Occipital lobe (tissue), 2 donors: Measurements from ENCODE around the gene WDR74. TPM values are rescaled to one million over a fixed set of nuclear protein-coding genes. Genes with fewer than 3 reads are reported as not detected.
"Not testable (repeated sequence)": the region's sequence is repeated elsewhere in the genome, so short reads cannot be mapped to it uniquely, and the experiment has no call there.

Experiments used
- DNase-seq: peaks from one replicate; lab custom pipeline; 2025; lab: John Stamatoyannopoulos, UW
- total RNA-seq: library from RNA; depleted of rRNA; stranded (reverse); fragments of >200 nt; gene quantifications from one replicate; pipeline ENCODE4 v1.2.3, GENCODE V29; 2014

The WDR74 gene
- total RNA-seq, 1 donor from 2014 or later = 47.9 TPM

DNA sequence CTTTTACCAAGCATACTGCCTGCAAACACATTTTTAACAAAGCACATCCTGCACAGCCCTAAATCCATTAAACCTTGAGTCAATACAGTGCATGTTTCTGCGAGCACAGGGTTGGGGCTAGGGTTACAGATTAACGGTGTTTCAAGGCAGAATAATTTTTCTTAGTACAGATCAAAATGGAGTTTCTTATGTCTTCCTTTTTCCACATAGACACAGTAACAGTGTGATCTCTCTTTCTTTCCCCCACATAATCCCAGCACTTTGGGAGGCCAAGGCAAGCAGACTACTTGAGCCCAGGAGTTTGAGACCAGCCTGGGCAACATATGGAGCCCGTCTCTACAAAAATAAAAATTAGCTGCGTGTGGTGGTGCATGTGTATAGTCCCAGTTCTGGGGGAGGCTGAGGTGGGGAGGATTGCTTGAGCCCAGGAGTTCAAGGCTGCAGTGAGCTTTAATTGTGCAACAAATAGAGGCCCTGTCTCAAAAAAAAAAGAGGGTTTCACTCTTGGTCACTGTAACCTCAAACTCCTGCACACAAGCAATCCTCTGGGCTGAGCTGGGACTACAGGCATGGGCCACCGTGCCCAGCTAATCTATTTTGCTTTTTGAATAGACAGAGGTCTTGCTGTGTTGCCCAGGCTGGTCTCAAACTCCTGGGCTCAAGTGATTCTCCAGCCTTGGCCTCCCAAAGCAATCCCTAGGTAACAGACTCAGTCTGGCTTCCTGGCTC, 21.6 kb upstream of the WDR74 start:
- DNase-seq = no peak

DNA sequence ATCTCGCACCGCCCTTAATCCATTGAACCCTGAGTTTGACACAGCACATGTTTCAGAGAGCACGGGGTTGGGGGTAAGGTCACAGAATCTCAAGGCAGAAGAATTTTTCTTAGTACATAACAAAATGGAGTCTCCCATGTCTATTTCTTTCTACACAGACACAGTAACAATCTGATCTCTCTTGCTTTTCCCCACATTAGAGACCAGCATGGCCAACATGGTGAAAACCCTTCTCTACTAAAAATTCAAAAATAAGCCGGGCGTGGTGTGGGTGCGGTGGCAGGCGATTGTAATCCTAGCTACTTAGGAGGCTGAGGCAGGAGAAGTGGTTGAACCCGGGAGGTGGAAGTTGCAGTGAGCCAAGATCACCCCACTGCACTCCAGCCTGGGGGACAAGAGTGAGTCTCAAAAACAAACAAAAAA, 19.9 kb upstream of the WDR74 start:
- not testable (repeated sequence) for DNase-seq

DNA sequence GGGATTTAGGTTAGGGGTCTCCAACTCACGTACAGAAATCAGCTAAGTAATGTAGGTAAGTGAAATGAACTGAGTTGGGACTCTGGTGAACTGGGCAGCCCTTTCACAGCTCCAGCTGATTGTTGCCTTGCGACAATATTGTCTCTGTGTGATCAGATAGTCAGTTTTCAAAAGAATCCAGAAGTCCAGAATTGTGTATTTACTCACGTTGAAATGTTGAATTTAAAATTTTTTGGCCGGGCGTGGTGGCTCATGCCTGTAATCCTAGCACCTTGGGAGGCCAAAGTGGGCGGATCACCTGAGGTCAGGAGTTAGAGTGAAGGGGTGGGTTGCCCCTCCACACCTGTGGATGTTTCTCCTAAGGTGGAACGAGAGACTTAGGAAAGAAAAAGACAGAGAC, 18.8 kb upstream of the WDR74 start:
- no peak for DNase-seq

DNA sequence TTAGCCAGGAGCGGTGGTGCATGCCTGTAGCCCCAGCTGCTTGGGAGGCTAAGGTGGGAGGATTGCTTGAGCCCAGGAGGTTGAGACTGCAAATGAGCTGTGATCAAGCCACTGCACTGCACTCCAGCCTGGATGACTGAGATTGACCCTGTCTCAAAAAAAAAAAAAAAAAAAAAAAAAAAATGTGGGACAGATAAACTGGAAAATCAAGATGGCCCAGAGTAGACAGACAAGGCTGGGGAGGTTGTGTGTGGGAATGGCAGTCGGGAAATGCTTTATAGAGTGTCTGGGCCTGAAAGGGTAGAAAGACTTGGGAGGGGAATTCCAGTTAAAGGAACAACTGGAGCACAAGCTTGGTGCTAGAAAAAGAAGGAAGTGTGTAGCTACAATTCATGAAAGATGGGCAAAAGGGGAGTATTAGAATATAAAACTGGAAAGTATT, 18.2 kb upstream of the WDR74 start:
- no peak for DNase-seq

DNA sequence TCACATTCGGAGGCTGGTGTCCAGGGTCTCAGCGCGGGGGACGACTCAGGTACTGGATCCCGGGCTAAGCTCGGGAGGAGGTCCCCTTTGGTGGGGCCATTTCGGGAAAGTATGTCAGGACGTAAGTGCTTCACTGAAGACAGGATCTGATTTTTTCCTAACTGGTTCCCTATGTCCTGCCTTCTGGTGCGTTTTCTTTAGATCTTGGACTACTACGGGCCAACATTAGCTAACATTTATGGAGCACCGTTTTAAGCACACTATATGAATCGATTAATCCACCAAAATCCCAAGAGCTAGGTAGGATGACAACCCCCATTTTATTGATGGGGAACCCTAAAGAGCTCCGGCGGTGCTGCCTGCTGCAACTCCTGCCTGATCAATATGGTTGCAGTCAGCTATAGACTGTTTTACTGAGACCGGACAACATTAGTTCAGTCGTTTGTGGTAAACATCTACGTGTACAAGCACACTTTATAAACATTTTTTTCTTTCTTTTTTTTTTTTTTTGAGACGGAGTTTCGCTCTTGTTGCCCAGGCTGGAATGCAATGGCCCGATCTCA, 17.0 kb upstream of the WDR74 start:
- DNase-seq = no peak

DNA sequence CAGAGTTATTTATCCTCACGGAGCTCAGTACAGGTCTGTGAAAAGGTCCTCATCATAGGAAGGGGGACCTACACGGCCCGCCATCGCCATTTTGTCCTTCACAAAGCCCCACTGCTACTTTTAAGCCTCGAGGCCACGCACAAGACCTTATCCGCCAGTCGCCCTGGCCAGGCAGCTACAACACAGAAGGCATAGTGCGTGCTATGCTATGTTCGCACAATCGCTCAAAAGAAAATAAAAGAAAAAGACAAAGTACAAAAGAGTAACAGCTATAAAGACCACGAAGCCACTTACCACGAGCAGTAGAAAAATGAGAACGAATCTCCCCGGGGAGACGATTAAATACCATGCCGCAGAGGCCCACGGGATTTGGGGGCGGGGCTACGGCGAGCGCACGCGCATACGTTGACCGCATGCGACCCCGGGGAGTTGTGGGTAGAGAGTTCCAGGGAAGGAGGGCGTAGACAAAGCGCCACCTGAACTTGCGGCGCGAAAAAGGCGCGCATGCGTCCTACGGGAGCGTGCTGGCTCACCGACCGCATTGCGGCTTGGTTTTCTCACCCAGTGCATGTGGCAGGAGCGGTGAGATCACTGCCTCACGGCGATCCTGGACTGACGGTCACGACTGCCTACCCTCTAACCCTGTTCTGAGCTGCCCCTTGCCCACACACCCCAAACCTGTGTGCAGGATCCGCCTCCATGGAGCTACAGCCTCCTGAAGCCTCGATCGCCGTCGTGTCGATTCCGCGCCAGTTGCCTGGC, 16.4 kb upstream of the WDR74 start:
- peak; percentile 93 for DNase-seq

DNA sequence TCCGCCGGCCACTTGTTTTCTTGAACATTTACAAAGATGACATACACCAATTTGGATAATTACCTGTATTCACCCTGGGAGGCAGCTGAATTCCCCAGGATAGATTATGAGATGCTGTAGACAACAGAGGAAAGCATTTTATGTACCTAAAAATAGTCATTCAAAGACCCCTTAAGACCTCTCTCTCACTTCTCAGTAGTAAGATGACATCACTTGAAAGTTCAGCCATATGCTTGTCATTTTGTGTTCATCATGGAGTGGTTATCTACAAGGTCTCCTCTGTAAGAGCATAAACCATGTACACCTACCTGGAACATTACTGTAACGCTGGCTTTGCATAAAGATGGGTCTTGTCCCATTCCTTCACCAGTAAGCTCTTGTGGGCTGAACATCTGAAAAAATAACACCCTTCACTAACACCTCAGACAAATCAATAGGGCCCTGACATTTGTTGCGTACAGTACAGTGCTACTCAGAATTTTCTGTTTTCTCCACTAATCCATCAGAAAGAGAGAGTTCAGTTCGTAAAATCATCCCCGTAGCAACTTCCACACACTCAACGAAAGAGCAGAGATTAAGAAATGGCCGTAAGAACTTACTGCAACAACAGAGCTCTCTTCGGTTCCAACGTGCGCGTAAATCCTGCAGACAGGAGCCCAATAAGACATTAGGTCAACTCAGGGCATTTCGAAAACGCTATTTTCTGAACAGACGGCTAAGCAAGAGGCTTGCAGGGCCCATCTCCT, 15.6 kb upstream of the WDR74 start:
- DNase-seq = no peak

DNA sequence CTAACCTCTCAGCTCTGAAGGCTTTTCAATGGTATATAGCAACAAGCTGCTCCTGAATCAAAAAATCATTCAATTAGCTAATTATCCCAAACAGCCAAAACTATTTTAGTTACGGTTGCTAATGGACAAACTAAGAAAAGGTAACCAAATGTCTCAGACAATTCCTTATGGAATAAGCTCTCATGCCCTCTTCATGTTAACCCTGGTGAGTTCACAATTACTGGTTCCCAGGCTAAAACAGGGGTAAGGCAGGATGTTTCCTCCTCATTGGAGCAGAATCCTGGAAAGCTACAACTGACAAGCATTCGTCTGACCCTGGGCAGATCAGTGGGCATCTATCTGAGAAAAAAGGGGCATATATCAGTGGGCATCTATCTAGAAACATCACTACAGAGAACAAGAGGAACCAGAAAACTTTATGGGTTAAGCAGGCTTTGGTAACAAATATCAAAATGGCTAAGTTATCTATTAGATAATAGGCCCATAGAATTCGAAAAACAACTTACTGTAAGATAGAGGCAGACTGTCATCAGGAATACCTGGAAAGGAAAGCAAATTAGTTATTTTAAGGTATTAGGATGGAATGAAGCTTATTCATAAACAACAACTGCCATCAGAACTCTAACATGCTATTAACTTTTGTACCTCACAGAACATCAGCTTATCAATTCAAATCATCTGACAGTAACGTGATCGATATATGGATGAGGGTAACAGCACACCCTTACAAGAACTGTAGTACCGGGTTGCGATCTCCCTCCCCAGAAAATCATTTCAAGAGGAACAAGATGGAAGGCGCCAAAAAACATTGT, 14.8 kb upstream of the WDR74 start:
- DNase-seq = no peak

DNA sequence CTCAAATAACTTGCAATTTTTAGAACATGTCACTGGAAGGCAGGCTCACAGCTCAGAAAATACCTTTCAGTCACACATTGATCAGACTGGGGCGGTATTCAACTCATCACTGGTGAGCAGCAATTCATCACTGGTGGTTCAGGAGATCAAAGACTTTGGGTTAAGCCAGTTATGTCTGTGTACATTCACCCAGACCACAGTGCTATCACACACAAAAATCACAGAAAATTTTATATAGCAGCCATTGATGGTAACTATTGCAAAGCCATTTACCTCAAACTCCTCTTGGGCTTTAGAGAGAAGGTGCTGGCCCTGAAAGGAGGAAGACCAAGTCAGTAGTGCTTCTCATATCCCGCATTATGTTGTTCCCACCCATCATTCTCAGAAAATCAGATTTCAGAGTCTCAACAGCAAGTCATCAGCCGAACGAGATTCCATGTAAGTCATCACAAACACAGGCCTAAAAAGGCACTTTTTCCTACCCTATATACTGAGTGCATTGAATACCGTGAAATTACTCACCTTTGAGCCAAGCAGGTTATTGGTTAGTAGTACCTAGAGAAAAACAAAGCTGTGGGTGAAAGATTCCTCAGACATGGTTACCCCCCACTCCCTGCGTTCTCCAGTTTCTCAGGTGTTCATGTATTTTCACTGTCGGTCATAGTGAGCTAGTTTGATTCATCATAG, 14.0 kb upstream of the WDR74 start:
- no peak for DNase-seq

DNA sequence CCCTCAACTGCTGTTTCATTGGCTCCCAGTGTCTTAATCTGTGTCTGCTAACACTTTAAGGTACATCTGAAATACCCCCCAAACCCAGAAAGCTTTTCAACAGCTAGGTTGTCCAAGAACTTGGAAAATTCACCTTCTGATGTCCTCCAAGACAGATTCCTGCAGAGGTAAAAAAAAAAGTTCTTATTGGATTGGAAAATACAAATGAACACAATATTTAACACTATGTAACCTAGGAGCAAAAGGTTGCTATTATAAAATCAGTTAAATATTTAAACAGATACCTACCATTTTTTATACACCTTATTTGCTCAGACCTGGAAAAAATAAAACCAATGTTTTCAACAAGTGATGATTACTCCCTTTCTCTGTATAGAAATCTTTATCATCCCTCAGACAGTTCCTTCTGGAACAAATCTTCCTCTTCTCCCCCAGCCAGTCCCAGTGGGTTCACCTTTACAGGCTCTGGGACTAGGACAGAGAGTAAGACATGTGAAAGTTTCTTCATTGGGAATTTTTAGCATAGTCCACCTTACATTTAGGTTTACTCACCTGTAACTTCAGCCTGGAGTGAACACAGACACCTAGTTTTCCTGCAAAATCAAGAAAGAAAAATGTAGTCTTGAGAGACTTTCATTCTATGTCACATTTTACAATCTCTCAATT, 13.3 kb upstream of the WDR74 start:
- no peak for DNase-seq

DNA sequence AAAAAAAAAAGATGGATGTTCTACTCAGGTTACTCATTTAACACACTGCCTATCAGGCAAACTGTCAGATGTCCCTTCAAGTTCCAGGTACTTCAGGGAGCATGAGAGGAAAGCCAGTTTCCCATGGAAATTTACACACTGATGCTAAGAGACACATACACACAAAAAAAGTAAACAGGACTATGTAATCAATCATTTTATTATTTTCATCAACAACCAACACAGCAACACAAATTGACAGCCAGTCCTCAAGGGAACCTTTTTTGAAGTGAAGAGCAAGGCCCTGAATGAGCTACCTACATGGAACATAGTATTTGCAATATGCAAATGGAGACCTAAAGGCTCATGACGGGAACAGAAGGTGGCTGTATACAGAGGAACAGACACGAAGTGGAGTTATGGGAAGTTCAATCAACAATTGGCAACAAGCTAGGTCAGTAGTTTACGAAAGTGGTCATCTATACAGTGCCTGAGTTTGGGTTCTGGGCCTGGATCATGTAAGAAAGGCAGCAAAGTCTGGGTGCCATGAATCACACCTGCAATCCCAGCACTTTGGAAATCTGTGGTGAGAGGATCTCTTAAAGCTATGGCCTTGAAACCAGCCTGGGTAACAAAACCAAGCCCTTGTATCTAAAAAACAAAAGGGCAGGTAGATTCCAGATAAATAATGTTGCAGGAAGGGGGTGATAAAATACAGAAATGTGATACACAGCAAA, 12.6 kb upstream of the WDR74 start:
- no peak for DNase-seq

DNA sequence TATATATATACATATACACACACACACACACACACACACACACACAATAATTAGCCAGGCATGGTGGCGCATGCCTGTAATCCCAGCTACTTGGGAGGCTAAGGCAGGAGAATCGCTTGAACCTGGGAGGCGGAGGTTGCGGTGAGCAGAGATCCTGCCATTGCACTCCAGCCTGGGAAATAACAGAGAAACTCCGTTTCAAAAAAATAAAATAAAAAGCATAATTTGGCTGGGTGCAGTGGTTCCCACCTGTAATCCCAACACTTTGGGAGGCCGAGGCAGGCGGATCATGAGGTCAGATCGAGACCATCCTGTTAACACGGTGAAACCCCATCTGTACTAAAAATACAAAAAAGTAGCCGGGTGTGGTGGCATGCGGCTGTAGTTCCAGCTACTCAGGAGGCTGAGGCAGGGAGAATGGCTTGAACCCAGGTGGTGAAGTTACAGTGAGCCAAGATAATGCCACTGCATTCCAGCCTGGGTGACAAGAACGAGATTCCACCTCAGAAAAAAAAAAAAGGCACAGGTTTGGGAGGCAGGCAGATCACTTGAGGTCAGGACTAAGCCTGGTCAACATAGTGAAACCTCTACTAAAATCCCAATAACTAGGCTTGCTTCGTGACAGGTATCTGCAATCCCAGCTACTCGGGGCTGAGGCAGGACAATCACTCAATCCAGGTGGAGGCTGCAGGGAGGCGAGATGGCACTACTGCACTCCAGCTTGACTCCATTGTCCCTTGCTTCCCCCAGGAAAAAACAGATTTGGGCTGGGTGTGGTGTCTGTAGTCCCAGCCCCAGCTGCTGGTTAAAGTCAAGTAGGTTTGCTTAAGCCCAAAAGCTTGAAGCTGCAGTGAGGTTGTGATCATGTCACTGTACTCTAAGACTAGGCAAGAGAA, 11.8 kb upstream of the WDR74 start:
- DNase-seq = no peak

DNA sequence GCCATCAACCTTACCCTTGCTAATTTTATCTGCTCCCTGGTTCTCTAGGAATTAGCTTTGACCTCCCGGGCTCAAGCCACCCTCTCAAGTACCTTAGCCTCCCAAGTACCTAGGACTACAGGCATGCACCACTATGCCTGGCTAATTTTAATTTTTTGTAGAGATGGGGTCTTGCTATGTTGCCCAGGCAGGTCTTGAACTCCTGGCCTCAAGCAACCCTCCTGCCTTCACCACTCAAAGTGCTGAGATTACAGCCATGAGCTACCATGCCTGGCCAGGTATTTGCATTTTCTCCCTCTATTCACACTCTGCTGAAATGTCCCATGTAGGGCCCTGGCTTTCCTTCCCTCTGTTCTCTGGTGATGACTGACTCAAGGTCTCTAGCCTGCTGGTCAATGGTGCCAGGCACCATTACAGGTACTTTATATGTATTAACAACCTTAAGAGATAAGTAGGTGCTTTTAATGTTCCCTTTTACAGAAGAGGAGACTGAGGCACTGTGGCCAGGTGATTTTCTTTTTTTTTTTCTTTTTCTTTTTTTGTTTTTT, 8.5 kb upstream of the WDR74 start:
- no peak for DNase-seq

DNA sequence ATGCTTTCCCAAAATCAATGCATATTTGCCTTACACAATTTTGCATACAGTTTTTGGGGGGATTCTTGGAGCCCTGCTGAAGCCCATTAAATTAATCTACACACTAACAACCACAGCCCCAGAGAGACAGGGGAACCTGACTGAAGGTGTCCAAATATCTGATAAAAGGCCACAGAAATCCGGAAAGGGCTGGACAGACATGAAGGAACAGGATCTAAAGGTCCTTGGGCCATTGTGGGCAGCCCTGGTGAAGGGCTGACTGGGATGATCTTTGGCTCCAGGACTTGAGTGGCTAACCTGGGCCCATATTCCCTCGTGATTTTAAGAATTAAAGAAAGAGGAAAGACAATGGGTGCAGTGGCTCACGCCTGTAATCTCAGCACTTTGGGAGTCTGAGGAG, 6.8 kb upstream of the WDR74 start:
- DNase-seq = no peak

DNA sequence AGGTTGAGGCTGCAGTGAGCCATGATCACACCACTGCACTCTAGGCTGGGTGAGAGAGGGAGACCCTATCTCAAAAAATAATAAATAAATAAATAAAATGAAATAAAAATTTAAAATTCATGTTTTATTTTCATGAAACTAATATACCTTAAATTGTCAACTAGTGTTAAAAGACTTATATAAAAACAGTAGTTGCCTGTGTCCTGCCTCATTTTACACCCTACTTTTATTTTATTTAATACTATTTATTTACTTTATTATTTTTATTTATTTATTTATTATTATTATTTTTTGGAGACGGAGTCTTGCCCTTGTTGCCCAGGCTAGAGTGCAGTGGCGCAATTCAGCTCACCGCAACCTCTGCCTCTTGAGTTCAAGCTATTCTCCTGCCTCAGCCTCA, 4.8 kb upstream of the WDR74 start:
- no peak for DNase-seq

DNA sequence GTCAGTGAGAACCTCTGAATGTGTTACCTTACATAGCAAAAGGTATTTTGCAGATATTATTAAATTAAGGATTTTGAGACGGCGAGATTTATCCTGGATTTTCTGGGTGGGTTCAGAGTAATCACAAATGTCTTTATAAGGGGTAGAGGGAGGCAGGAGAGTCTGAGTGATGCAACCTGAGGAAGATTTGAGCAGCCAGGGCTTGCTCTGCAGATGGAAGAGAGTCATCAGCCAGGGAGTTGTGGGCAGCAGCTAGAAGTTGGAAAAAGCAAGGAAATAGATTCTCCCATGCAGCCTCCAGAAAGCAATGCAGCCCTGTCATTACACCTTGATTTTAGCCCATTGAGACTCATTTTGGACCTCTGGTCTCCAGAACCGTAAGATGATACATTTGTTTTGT, 4.1 kb upstream of the WDR74 start:
- DNase-seq = no peak

DNA sequence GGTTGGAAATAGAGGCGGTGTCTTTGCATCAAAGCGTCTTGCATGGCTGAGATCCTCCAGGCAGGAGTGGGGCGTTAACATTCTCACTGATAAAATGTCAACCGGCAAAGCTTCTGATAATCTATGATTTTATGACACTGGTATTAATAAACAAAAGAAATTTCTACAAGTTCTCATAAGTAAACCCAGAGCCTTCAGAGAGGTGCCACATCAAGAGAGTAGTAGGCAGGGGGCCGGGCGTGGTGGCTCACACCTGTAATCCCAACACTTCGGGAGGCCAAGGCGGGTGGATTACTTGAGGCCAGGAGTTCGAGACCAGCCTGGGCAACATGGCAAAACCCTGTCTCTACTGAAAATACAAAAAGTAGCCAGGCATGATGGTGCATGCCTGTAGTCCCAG, 3.5 kb upstream of the WDR74 start:
- not testable (repeated sequence) for DNase-seq

DNA sequence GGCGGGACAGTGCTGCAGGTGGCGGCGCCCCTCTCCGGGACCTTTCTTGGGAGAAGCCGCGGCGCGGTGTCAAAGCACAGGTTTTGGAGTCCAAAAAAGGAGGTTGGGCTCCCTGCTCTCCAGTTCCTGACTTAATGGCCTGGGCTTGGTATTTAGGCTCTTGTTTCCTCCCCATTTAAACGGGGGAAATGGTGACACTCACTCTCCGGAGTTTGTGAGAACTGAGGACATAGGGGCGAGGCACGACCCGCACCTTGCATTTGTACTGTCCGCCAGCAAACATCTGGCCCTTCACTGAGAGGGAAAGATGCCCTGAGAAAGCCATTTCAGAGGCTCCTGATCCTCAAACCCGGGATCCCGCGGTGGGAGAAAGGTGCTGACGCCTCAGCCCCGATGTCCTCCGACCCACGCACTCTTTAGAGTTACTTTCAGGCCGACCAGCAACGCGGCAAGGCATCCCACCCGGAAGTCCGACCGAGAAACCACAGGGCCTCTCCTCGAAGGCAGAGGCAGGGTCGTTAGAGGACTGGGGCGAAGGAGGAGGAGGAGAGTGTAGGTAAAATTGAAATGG, 2.9 kb upstream of the WDR74 start:
- DNase-seq = no peak
